GM23248 (cell line): ENCODE measurements around the gene PRKAR1B. TPM values are rescaled to one million over a fixed set of nuclear protein-coding genes. Genes with fewer than 3 reads are reported as not detected.

Experiments used
- DNase-seq: peaks from one replicate; pipeline ENCODE4 v3.0.0-alpha.2; 2015
- H2AFZ ChIP-seq: fragments of 200-600 bp; sonication (generic); 2 replicates; pipeline ENCODE4 v1.6.1; 2016; ENCODE audit warnings: antibody characterized with exemption
- H3F3A ChIP-seq: fragments of 200-600 bp; sonication (generic); 2 replicates; pipeline ENCODE4 v1.6.1; 2016; ENCODE audit warnings: mild to moderate bottlenecking, antibody characterized with exemption, mixed run types; ENCODE audit not compliant: insufficient read depth
- H3K27ac ChIP-seq: fragments of 200-600 bp; sonication (generic); 2 replicates; pipeline ENCODE4 v1.5.1; 2016; ENCODE audit warnings: mild to moderate bottlenecking
- H3K27me3 ChIP-seq: fragments of 200-600 bp; sonication (generic); replicated peaks from 2 replicates; pipeline ENCODE4 v1.6.1; 2016; ENCODE audit warnings: mild to moderate bottlenecking; ENCODE audit not compliant: insufficient read depth
- H3K36me3 ChIP-seq: fragments of 200-600 bp; sonication (generic); 2 replicates; pipeline ENCODE4 v1.6.1; 2016; ENCODE audit warnings: low read depth, mild to moderate bottlenecking
- H3K4me1 ChIP-seq: fragments of 200-600 bp; sonication (generic); 2 replicates; pipeline ENCODE4 v1.6.1; 2016; ENCODE audit warnings: mild to moderate bottlenecking; ENCODE audit not compliant: insufficient read depth
- H3K4me2 ChIP-seq: fragments of 200-600 bp; sonication (generic); one replicate; pipeline ENCODE4 v1.6.1; 2016; ENCODE audit warnings: mild to moderate bottlenecking; ENCODE audit not compliant: unreplicated experiment
- H3K4me3 ChIP-seq: fragments of 200-600 bp; sonication (generic); 2 replicates; pipeline ENCODE4 v1.5.1; 2016; ENCODE audit warnings: mild to moderate bottlenecking
- H3K79me2 ChIP-seq: fragments of 200-600 bp; sonication (generic); 2 replicates; pipeline ENCODE4 v1.6.1; 2016; ENCODE audit warnings: mild to moderate bottlenecking; ENCODE audit not compliant: insufficient read depth
- H3K9ac ChIP-seq: fragments of 200-600 bp; sonication (generic); 2 replicates; pipeline ENCODE4 v1.6.1; 2016; ENCODE audit warnings: mild to moderate bottlenecking
- H3K9me2 ChIP-seq: fragments of 200-600 bp; sonication (generic); 2 replicates; pipeline ENCODE4 v1.6.1; 2016; ENCODE audit warnings: mixed run types, mild to moderate bottlenecking, moderate library complexity; ENCODE audit not compliant: insufficient read depth
- H3K9me3 ChIP-seq: fragments of 200-600 bp; sonication (generic); one replicate; pipeline ENCODE4 v1.6.1; 2017; ENCODE audit warnings: low read depth
- H4K20me1 ChIP-seq: fragments of 200-600 bp; sonication (generic); 2 replicates; pipeline ENCODE4 v1.6.0; 2016; ENCODE audit not compliant: insufficient read depth
- EZH2 ChIP-seq: fragments of 200-600 bp; sonication (generic); IDR thresholded peaks from 2 replicates; pipeline ENCODE4 v1.6.1; 2018; ENCODE audit warnings: antibody characterized with exemption, mild to moderate bottlenecking; ENCODE audit not compliant: insufficient read depth, poor library complexity, severe bottlenecking
- EZH2phosphoT487 ChIP-seq: fragments of 200-600 bp; sonication (generic); IDR thresholded peaks from 2 replicates; pipeline ENCODE4 v1.6.1; 2018; ENCODE audit warnings: antibody characterized with exemption, moderate library complexity, mild to moderate bottlenecking, low read depth; ENCODE audit not compliant: insufficient read depth
- WGBS, 2 experiments: methylation state at CpG; one replicate each; pipeline ENCODE4 v1.1.6; 2015 to 2017; ENCODE audit warnings: low lambda C conversion rate in 2 of 2, low coverage in 1 of 2; ENCODE audit errors: missing lambda C conversion rate in 2 of 2; 5-methylcytosine and 5-hydroxymethylcytosine counted together
- in situ Hi-C: fragments of 300-500 bp; cut with MboI; formaldehyde crosslinking; loops from 2 replicates; pipeline ENCODE4 v1.15.0; 2020
- polyA plus RNA-seq: library from polyadenylated mRNA; unstranded; fragments of >200 nt; fragmentation: Nextera tagmentation; extraction: Ambion mirVana; gene quantifications from 2 replicates; pipeline ENCODE4 v1.2.1, GENCODE V29; 2016
- total RNA-seq: library from RNA; depleted of rRNA; stranded (reverse); fragments of >200 nt; shearing (Covaris generic); gene quantifications from 2 replicates; pipeline ENCODE4 v1.2.3, GENCODE V29; 2014

PRKAR1B gene
- total and polyA plus RNA-seq, 2 experiments from 2014 or later: 10.2 to 12.9 TPM

GRCh38 chr7:574661-575395, 152.3 kb downstream of the PRKAR1B start:
- Histone ChIP-seq H3K27me3 (no peaks in the 10 kb centered on the region), H3K4me1 (no peaks in the 10 kb centered on the region), H3K4me3 (no peak overlapping the region), H3F3A (no peaks in the 10 kb centered on the region), H3K27ac (no peak overlapping the region), H3K4me2 (no peak overlapping the region), H3K9me3 (no peaks in the 10 kb centered on the region), H4K20me1 (no peaks in the 10 kb centered on the region), H3K9ac (no peak overlapping the region), H3K36me3 (no peaks in the 10 kb centered on the region), H2AFZ (no peak overlapping the region), H3K9me2 (no peaks in the 10 kb centered on the region), H3K79me2 (no peaks in the 10 kb centered on the region)
- DNase-seq: no peak
- in situ Hi-C loops: no loop called here
- TF ChIP-seq EZH2: no peak
- no peak for TF ChIP-seq EZH2phosphoT487
- 82 to 84% methylated on average over 23 of the region's 23 CpGs for WGBS, 2 experiments

- TF ChIP-seq EZH2 (no peak), EZH2phosphoT487 (no peak)
- Histone ChIP-seq H3K27me3 (no peaks in the 10 kb centered on the region), H3K4me1 (no peaks in the 10 kb centered on the region), H3K9me2 (no peaks in the 10 kb centered on the region), H3K79me2 (no peaks in the 10 kb centered on the region), H3K4me3 (no peak overlapping the region), H3K27ac (no peak overlapping the region), H3K36me3 (no peaks in the 10 kb centered on the region), H3K9ac (no peak overlapping the region), H3K9me3 (no peaks in the 10 kb centered on the region), H2AFZ (no peak overlapping the region), H3K4me2 (no peak overlapping the region), H4K20me1 (no peaks in the 10 kb centered on the region), H3F3A (no peaks in the 10 kb centered on the region)
- DNase-seq: no peak
- in situ Hi-C loops: no loop called here
- 80 to 86% methylated on average over 13 to 23 of the region's 23 CpGs for WGBS, 2 experiments
Observed at GRCh38 chr7:573933-574381, 153.1 kb downstream of the PRKAR1B start.

GRCh38 chr7:573269-573932, 153.7 kb downstream of the PRKAR1B start:
- 85 to 87% methylated on average over 29 to 32 of the region's 36 CpGs for WGBS, 2 experiments

GRCh38 chr7:572416-573268, 154.4 kb downstream of the PRKAR1B start:
- WGBS, 2 experiments: 87 to 88% methylated on average over 42 to 45 of the region's 45 CpGs
- Histone ChIP-seq H3K9me2 (no peaks in the 10 kb centered on the region), H2AFZ (no peak overlapping the region), H4K20me1 (no peaks in the 10 kb centered on the region), H3K79me2 (no peaks in the 10 kb centered on the region), H3K4me2 (no peak overlapping the region), H3K4me3 (no peak overlapping the region), H3K9me3 (no peaks in the 10 kb centered on the region), H3K27ac (no peak overlapping the region), H3K4me1 (no peaks in the 10 kb centered on the region), H3K9ac (no peak overlapping the region), H3K36me3 (no peaks in the 10 kb centered on the region), H3F3A (no peaks in the 10 kb centered on the region), H3K27me3 (no peaks in the 10 kb centered on the region)
- TF ChIP-seq EZH2: no peak
- no peak for TF ChIP-seq EZH2phosphoT487
- in situ Hi-C loops: no loop called here
- DNase-seq: no peak

More at GRCh38 chr7:573269-573932, 153.7 kb downstream of the PRKAR1B start:
- Histone ChIP-seq H3K36me3 (no peaks in the 10 kb centered on the region), H3K4me1 (no peaks in the 10 kb centered on the region), H3K4me2 (no peak overlapping the region), H2AFZ (no peak overlapping the region), H3K4me3 (no peak overlapping the region), H3K27me3 (no peaks in the 10 kb centered on the region), H4K20me1 (no peaks in the 10 kb centered on the region), H3F3A (no peaks in the 10 kb centered on the region), H3K27ac (no peak overlapping the region), H3K9me3 (no peaks in the 10 kb centered on the region), H3K9me2 (no peaks in the 10 kb centered on the region), H3K9ac (no peak overlapping the region), H3K79me2 (no peaks in the 10 kb centered on the region)
- TF ChIP-seq EZH2phosphoT487 (no peak), EZH2 (no peak)
- in situ Hi-C loops: no loop called here
- no peak for DNase-seq
